Ascending aorta (tissue), 2 donors: Measurements from ENCODE around the gene STAB1. TPM values are rescaled to one million over a fixed set of nuclear protein-coding genes. Genes with fewer than 3 reads are reported as not detected.

Experiments
- DNase-seq, 2 donors: peaks; one replicate each; pipeline ENCODE4 v3.0.0-alpha.2; 2019; ENCODE audit warnings: low spot score in 2 of 2
- H3K27ac ChIP-seq, 2 donors: fragments of 200-600 bp; sonication (generic); one replicate each; pipeline ENCODE4 v1.5.1; 2016 to 2017; ENCODE audit warnings: mild to moderate bottlenecking in 1 of 2
- H3K27me3 ChIP-seq: fragments of 200-600 bp; sonication (generic); one replicate; pipeline ENCODE4 v1.5.1; 2017
- H3K36me3 ChIP-seq, 2 donors: fragments of 200-600 bp; sonication (generic); one replicate each; pipeline ENCODE4 v1.5.1; 2016
- H3K4me1 ChIP-seq, 2 donors: fragments of 200-600 bp; sonication (generic); one replicate each; pipeline ENCODE4 v1.5.1; 2016 to 2017; ENCODE audit warnings: mild to moderate bottlenecking in 1 of 2
- H3K4me3 ChIP-seq, 2 donors: fragments of 200-600 bp; sonication (generic); one replicate each; pipeline ENCODE4 v1.5.1; 2016 to 2017; ENCODE audit warnings: mild to moderate bottlenecking in 1 of 2
- H3K9me3 ChIP-seq, 2 donors: fragments of 200-600 bp; sonication (generic); one replicate each; pipeline ENCODE4 v1.5.1; 2016
- CTCF ChIP-seq, 3 experiments: fragments of 200-600 bp in 2 of 3; fragments of 450-650 bp in 1 of 3; sonication (generic) in 2 of 3; IDR thresholded peaks; one replicate each; pipeline ENCODE4 v1.5.1; 2016 to 2019; ENCODE audit warnings: antibody characterized with exemption in 3 of 3, mild to moderate bottlenecking in 1 of 3, moderate library complexity in 1 of 3
- intact Hi-C: fragments of 100-400 bp; cut with DNase I; formaldehyde crosslinking; loops from one replicate; pipeline ENCODE4 v1.15.1; 2023
- total RNA-seq: library from RNA; depleted of rRNA; stranded (reverse); fragments of >200 nt; gene quantifications from one replicate; pipeline ENCODE4 v1.1.0, GENCODE V29; 2016

STAB1 gene
- total RNA-seq, 1 donor from 2014 or later = 363 TPM

- H3K27me3 ChIP-seq = no peaks in the 10 kb centered on the region
- peak overlapping the region; percentile 93 to 94 for H3K4me3 ChIP-seq
- H3K36me3 ChIP-seq = peaks cover 15 to 16% of the 10 kb centered on the region in 2 donors
- DNase-seq = no peak
- H3K27ac ChIP-seq = peak overlapping the region; percentile 89 to 94
- no peaks in the 10 kb centered on the region for H3K9me3 ChIP-seq
- peaks cover 12 to 14% of the 10 kb centered on the region in 2 donors for H3K4me1 ChIP-seq
- intact Hi-C loops = loop anchor here (2.0 to 10.0 kb wide), 2 partner anchors 82 to 230 kb away; partner anchors contain the start of genes GNL3, PBRM1 and UQCC5
- TF ChIP-seq CTCF (IDR thresholded peaks at IDR 0.05) = no peak
Measured at GRCh38 chr3:52454250-52454937, 40.7 kb upstream of the STAB1 start.

- Histone ChIP-seq H3K36me3 (peaks cover 19 to 20% of the 10 kb centered on the region in 2 donors), H3K4me1 (peaks cover 12 to 14% of the 10 kb centered on the region in 2 donors), H3K9me3 (no peaks in the 10 kb centered on the region), H3K27me3 (no peaks in the 10 kb centered on the region), H3K4me3 (peak overlapping the region; percentile 93 to 94), H3K27ac (peak overlapping the region; percentile 89 to 94)
- intact Hi-C loops = loop anchor here (2.0 to 10.0 kb wide), 2 partner anchors 82 to 230 kb away; partner anchors contain the start of genes GNL3, PBRM1 and UQCC5
- DNase-seq = no peak
- no peak for TF ChIP-seq CTCF (IDR thresholded peaks at IDR 0.05)
Measured at GRCh38 chr3:52454938-52455282, 40.2 kb upstream of the STAB1 start.

- Histone ChIP-seq H3K9me3 (no peaks in the 10 kb centered on the region), H3K4me3 (peak within 1 kb of the TSS; percentile 93 to 94), H3K27me3 (no peaks in the 10 kb centered on the region), H3K36me3 (peaks cover 22 to 24% of the 10 kb centered on the region in 2 donors), H3K4me1 (peaks cover 12 to 14% of the 10 kb centered on the region in 2 donors), H3K27ac (peak within 1 kb of the TSS; percentile 89 to 94)
- peak; percentile 46 to 95 for DNase-seq
- TF ChIP-seq CTCF (IDR thresholded peaks at IDR 0.05) = no peak
- intact Hi-C loops = loop anchor here (2.0 to 10.0 kb wide), 2 partner anchors 81 to 229 kb away; partner anchors contain the start of genes GNL3, PBRM1 and UQCC5
Measured at GRCh38 chr3:52455283-52456168, 39.6 kb upstream of the STAB1 start, which contains the start of gene NISCH. Gene NISCH, plus strand, starts transcription at chr3:52455604. Its CDS starts 38 bp downstream, at chr3:52455642.

- intact Hi-C loops = loop anchor here (10.0 kb wide), 1 partner anchor 229 kb away; the partner anchor contains the start of genes GNL3 and PBRM1
- H3K9me3 ChIP-seq = no peaks in the 10 kb centered on the region
- peak overlapping the region; percentile 89 to 94 for H3K27ac ChIP-seq
- H3K4me3 ChIP-seq = peak overlapping the region; percentile 93 to 94
- no peak for TF ChIP-seq CTCF (IDR thresholded peaks at IDR 0.05)
- H3K4me1 ChIP-seq = peaks cover 12 to 14% of the 10 kb centered on the region in 2 donors
- DNase-seq = no peak
- H3K27me3 ChIP-seq = no peaks in the 10 kb centered on the region
- peaks cover 30 to 32% of the 10 kb centered on the region in 2 donors for H3K36me3 ChIP-seq
Measured at GRCh38 chr3:52456169-52456799, 38.9 kb upstream of the STAB1 start.

GRCh38 chr3:52456800-52457183 lies 38.3 kb upstream of the STAB1 start:
- Histone ChIP-seq H3K27me3 (no peaks in the 10 kb centered on the region), H3K4me3 (peak overlapping the region; percentile 93 to 94), H3K27ac (peak overlapping the region; percentile 89 to 94), H3K36me3 (peaks cover 33 to 34% of the 10 kb centered on the region in 2 donors), H3K4me1 (peaks cover 12 to 14% of the 10 kb centered on the region in 2 donors), H3K9me3 (no peaks in the 10 kb centered on the region)
- DNase-seq = no peak
- intact Hi-C loops = loop anchor here (10.0 kb wide), 1 partner anchor 228 kb away; the partner anchor contains the start of genes GNL3 and PBRM1
- no peak for TF ChIP-seq CTCF (IDR thresholded peaks at IDR 0.05)
